Effector memory CD8-positive, alpha-beta T cell (primary cell): ENCODE data around the gene ATP23.

Experiments used
- ATAC-seq: fragments of 150-1000 bp; cut with Tn5 transposase; replicated peaks from 2 replicates; pipeline ENCODE4 v1.10.0; 2021; ENCODE audit warnings: mild to moderate bottlenecking, moderate library complexity
- DNase-seq, 3 experiments: peaks; one replicate each; pipeline ENCODE4 v3.0.0; 2021
- H3K27ac Mint-ChIP-seq, 2 donors: one replicate each; pipeline ENCODE4 v1.8.0; 2022; ENCODE audit warnings: mild to moderate bottlenecking in 2 of 2, mixed read lengths in 2 of 2, moderate library complexity in 2 of 2
- H3K27me3 Mint-ChIP-seq, 2 donors: one replicate each; pipeline ENCODE4 v1.8.0; 2022; ENCODE audit warnings: mixed read lengths in 2 of 2
- H3K36me3 Mint-ChIP-seq: one replicate; pipeline ENCODE4 v1.8.0; 2022; ENCODE audit warnings: mild to moderate bottlenecking, moderate library complexity, mixed read lengths; ENCODE audit not compliant: insufficient read depth
- H3K4me1 Mint-ChIP-seq, 2 donors: one replicate each; pipeline ENCODE4 v1.8.0; 2022; ENCODE audit warnings: low read depth in 2 of 2, mixed read lengths in 2 of 2
- H3K4me3 Mint-ChIP-seq, 2 donors: one replicate each; pipeline ENCODE4 v1.8.0; 2022; ENCODE audit warnings: mild to moderate bottlenecking in 2 of 2, mixed read lengths in 2 of 2, moderate library complexity in 2 of 2
- H3K9me3 Mint-ChIP-seq, 2 donors: one replicate each; pipeline ENCODE4 v1.8.0; 2022; ENCODE audit warnings: mixed read lengths in 2 of 2

ATP23 gene

DNA sequence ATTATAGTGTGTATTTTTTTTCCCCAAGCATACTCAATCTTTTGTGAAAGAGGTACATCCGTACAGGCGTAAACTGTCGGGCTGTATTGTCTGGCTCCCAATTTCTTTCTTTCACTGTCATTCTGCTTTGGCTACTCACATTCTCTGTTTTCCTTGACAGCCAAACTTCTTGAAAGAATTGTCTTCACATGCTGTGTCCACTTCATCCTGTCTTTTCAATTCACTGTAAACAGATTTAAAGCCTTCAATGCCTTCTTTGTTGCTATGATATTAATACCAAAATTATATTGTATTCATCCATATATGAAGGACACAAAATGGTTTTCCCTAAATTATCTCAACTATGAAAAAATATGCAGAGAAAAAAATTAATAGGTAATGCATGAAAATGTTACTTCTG, 6.0 kb upstream of the ATP23 start:
- Mint-ChIP-seq H3K4me1 (peaks cover 11 to 23% of the 10 kb centered on the region in 2 donors), H3K27me3 (no peaks in the 10 kb centered on the region), H3K9me3 (no peaks in the 10 kb centered on the region), H3K36me3 (peaks cover 9% of the 10 kb centered on the region), H3K27ac (peak overlapping the region; percentile 99 to 100), H3K4me3 (peak overlapping the region; percentile 84 to 91)
- DNase-seq: no peak
- ATAC-seq: no peak

DNA sequence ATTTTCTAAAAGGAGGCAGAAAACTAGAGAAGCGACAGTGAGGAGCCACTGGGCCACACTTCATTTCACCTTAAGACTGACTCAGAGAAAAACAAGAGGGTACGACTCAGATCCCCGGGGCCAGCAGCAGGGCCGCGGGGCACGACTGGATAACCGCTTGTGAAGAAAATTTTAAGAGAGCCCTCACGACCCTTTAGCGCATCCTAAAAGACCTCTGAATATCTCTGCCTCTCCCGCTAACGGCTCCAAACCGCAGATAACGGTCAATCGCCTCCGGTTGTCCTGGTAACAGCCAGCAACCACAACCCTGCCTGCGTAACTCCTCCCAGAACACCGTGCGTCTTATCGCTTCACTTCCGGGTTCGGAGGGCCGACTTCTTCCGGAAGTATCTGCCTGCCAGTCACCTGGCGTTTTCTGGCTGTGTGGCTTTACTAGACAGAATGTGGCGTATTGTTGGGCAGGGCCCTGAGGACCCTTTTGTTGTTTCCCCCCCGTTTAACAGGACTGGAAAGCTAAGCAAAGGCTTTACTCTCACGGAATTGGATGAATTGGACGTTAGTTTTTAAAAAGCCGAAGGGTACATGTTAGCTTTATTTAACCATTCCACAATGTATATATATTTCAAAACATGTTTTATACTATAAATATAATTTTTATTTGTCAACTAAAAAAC, 5.4 kb upstream of the ATP23 start:
- no peaks in the 10 kb centered on the region for H3K9me3 Mint-ChIP-seq
- peak overlapping the region; percentile 84 to 91 for H3K4me3 Mint-ChIP-seq
- H3K27me3 Mint-ChIP-seq: no peaks in the 10 kb centered on the region
- peak; percentile 87 to 88 (median 87) for DNase-seq
- peaks cover 18 to 30% of the 10 kb centered on the region in 2 donors for H3K4me1 Mint-ChIP-seq
- peaks cover 12% of the 10 kb centered on the region for H3K36me3 Mint-ChIP-seq
- H3K27ac Mint-ChIP-seq: peak overlapping the region; percentile 99 to 100
- peak; percentile 96 for ATAC-seq

DNA sequence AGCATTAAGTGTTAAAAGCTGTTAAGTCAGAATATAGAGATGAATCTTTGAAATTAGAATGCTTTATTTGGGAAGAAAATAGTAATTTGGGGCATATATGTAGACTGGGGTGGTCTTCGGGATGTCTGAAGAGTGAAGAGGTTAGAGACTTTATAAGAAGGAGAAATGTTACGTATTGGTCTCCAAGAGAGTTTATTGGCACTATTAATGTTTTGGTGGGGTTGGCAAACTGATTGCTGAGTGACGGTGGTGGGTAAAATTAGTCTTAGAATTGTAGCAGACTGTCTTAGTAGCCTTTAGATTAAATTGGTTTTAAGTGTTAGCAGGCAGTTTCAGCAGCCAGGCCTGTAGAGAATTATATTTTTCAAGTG, 4.9 kb upstream of the ATP23 start:
- Mint-ChIP-seq H3K27me3 (no peaks in the 10 kb centered on the region), H3K27ac (peak overlapping the region; percentile 99 to 100)

DNA sequence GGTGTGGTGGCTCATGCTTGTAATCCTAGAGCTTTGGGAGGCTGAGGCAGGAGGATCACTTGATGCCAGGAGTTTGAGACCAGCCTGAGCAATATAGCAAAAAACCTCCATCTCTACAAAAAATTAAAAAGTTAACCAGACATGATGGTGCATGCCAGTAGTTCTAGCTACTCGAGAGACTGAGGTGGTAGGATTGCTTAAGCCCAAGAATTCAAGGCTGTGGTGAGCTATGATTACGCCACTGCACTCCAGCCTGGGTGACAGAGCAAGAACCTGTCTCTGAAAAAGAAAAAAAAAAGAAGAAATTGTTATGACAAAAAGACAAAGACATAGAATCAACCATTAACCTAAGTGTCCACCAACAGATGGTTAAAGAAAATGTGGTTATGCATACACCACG, 2.1 kb upstream of the ATP23 start:
- peak overlapping the region in 1 of 2 donors; percentile 38 for H3K27ac Mint-ChIP-seq
- H3K9me3 Mint-ChIP-seq: no peaks in the 10 kb centered on the region
- ATAC-seq: no peak
- H3K36me3 Mint-ChIP-seq: peaks cover 24% of the 10 kb centered on the region
- H3K4me3 Mint-ChIP-seq: peak overlapping the region in 1 of 2 donors; percentile 4
- H3K27me3 Mint-ChIP-seq: no peaks in the 10 kb centered on the region
- H3K4me1 Mint-ChIP-seq: peaks cover 35 to 52% of the 10 kb centered on the region in 2 donors
- no peak for DNase-seq

More for the DNA sequence above, 4.9 kb upstream of the ATP23 start:
- no peak for ATAC-seq
- no peak for DNase-seq
- Mint-ChIP-seq H3K9me3 (no peaks in the 10 kb centered on the region), H3K4me1 (peaks cover 20 to 32% of the 10 kb centered on the region in 2 donors), H3K36me3 (peaks cover 14% of the 10 kb centered on the region), H3K4me3 (peak overlapping the region; percentile 84 to 91)

DNA sequence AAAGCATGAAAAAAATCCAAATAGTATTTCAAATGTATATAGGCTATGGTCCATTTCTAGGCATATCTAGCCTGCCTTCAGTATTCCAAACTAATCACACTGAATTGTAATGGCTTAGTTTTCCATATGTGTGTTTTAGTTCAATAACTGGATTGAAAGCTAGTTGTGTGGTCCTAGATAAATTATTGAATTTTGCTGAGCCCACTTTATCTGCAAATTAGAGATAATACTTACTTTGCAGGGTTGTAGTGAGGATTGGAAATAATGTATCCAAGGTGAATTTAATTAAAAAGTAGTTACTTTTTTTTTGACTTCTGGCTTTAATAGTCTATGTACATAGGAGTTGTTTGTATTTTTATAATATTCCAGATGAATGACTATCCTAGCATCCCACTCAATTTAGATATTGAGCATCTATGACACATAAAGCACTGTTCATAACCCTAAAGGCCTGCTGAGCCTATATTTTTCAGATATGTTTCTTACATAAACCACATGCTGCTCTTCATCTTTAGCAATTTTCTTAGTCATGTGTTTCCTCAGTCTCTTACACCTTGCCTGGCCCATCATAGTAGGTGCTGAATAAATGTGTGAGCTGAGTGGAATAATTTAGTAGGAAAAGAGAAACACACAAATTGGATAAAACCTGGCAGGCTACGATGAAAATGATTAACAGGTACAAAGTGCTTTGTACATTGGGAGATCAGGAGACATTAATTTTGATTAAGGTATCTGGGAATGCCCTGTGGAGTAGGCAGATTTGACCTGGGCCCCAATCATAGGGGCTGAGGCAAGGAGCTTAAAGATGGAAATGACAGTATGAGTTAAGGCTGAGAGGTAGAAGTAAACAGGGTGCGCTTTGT, 1.1 kb upstream of the ATP23 start:
- DNase-seq (no peak), ATAC-seq (no peak)
- Mint-ChIP-seq H3K27ac (peak overlapping the region; percentile 96 to 98), H3K36me3 (peaks cover 24% of the 10 kb centered on the region), H3K4me1 (peaks cover 33 to 48% of the 10 kb centered on the region in 2 donors), H3K4me3 (peak overlapping the region; percentile 93 to 95), H3K27me3 (no peaks in the 10 kb centered on the region), H3K9me3 (no peaks in the 10 kb centered on the region)

DNA sequence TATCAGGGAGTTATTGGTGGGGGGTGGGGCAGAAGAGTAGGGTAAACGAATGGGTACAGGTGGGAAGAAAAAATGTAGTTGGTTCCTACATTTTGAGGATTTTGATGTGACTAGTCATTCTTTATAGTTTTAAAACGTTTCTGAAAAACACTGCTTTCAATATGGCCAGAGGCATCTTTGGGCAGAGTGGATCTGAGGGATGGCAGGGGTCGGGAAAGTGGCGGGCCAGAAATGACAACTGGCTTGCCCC, 527 bp upstream of the ATP23 start:
- ATAC-seq (no peak), DNase-seq (no peak)
- peaks cover 29 to 42% of the 10 kb centered on the region in 2 donors for H3K4me1 Mint-ChIP-seq
- peak overlapping the region; percentile 96 to 98 for H3K27ac Mint-ChIP-seq
- peaks cover 22% of the 10 kb centered on the region for H3K36me3 Mint-ChIP-seq
- no peaks in the 10 kb centered on the region for H3K9me3 Mint-ChIP-seq
- no peaks in the 10 kb centered on the region for H3K27me3 Mint-ChIP-seq
- peak overlapping the region; percentile 93 to 95 for H3K4me3 Mint-ChIP-seq

DNA sequence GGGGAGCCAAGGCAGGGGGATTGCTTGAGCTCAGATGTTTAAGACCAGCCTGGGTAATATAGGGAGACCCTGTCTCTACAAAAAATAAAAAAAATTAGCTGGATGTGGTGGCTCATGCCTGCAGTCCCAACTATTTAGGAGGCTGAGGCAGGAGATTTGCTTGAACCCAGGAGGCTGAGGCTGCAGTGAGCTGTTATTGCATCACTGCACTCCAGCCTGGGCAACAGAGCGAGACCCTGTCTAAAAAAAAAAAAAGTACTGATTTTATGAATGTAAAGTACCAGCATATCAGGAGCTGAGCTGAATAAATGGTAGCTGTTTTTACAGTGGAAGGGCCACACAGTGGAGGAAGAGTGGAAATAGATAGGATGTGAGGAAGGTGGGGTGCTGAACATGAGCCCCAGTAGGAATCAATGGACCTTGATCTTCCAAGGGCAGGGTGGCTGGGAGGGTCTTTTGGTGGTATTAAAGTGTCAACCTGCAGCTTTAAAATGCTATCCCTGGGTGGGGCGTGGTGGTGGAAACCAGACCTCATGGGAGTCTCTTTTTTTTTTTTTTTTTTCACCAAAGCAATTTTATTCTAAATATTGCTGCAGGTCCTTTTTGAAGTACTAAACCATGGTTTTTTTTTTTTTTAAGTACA, 2.2 kb downstream of the ATP23 start:
- no peaks in the 10 kb centered on the region for H3K27me3 Mint-ChIP-seq
- H3K9me3 Mint-ChIP-seq: no peaks in the 10 kb centered on the region
- DNase-seq (no peak), ATAC-seq (no peak)
- H3K4me1 Mint-ChIP-seq: peaks cover 24 to 34% of the 10 kb centered on the region in 2 donors
- peaks cover 18% of the 10 kb centered on the region for H3K36me3 Mint-ChIP-seq
- no peak overlapping the region for H3K4me3 Mint-ChIP-seq
- peak overlapping the region in 1 of 2 donors; percentile 51 for H3K27ac Mint-ChIP-seq

DNA sequence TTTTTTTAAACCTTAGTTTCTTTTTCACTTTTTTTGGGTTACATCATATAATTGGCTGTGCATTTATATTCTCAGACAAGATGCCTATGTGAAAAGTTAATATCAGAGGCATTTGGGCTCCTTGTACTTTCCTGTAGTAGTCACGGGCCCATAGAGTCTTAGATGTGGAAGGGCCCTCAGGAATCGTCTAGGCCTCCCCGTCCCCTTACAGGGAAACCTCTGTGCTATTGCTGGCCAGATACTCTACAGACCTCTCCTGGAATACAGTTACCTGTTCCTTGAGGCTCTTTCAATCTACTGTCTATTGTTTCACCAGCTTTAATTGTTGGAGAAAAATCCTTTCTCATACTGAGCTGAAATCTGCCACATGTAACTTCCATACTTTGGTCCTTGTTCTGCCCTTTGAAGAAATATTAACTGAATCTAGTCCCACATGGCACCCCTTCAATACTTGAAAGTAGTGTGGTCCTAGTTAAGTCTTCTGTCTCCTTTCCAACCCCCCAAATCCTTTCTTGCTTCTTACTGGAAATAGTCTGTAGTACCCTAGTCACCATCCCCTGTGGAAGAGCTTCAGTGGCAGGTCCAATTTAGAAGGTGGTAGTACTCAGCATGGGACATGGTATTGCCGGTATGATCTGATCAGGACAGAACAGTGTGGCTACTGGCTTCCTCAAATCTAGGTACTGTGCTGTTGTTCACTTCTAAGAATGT, 3.1 kb downstream of the ATP23 start:
- Mint-ChIP-seq H3K4me3 (no peak overlapping the region), H3K27me3 (no peaks in the 10 kb centered on the region), H3K4me1 (peaks cover 24 to 34% of the 10 kb centered on the region in 2 donors), H3K36me3 (peaks cover 18% of the 10 kb centered on the region), H3K27ac (no peak overlapping the region), H3K9me3 (no peaks in the 10 kb centered on the region)
- no peak for ATAC-seq
- no peak for DNase-seq

DNA sequence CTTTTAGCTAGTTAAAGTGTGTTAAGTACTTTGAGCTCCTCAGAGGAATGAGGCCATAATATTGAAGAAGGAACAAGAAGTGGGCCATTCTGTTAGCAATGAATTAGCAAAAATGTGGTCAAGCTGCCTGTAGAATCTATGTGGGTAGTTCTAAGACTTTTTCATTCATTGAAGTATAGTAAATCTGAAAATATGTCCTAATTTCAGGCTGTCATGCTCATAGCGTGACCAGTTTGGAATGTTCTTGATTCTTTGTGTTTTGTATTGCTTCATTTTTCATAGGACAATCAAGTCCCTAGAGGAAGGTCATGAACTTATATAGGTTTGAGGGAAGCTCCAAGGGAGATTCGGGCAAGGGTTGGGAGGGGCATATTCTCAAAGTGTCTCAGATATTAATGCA, 11.4 kb downstream of the ATP23 start:
- H3K4me1 Mint-ChIP-seq: no peaks in the 10 kb centered on the region
- DNase-seq (no peak), ATAC-seq (no peak)
- H3K9me3 Mint-ChIP-seq: no peaks in the 10 kb centered on the region
- no peaks in the 10 kb centered on the region for H3K27me3 Mint-ChIP-seq
- peaks cover 22% of the 10 kb centered on the region for H3K36me3 Mint-ChIP-seq
- no peak overlapping the region for H3K27ac Mint-ChIP-seq
- H3K4me3 Mint-ChIP-seq: no peak overlapping the region

DNA sequence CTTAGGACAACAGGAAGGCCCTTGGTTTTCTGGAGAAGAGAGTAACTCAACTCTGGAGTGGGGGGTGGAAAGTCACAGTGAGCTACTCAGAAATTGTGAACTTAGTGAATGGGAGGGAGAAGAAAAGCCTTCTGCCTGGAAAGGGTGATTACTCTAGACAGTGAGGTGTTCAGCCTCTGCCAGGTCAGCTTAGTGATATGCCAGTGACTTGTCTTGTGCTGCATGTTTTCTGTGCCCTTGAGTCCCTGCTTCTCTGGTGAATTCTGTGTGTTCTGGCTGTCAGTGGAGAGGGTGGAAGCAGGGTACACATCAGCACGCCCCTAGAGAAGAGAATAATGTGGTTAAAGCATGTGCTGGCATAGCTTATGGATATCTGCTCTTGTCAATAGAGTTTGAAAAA, 13.4 kb downstream of the ATP23 start:
- H3K4me1 Mint-ChIP-seq: no peaks in the 10 kb centered on the region
- no peaks in the 10 kb centered on the region for H3K27me3 Mint-ChIP-seq
- peaks cover 6 to 15% of the 10 kb centered on the region in 2 donors for H3K9me3 Mint-ChIP-seq
- H3K36me3 Mint-ChIP-seq: peaks cover 25% of the 10 kb centered on the region
- ATAC-seq (no peak), DNase-seq (no peak)
- no peak overlapping the region for H3K4me3 Mint-ChIP-seq
- no peak overlapping the region for H3K27ac Mint-ChIP-seq

DNA sequence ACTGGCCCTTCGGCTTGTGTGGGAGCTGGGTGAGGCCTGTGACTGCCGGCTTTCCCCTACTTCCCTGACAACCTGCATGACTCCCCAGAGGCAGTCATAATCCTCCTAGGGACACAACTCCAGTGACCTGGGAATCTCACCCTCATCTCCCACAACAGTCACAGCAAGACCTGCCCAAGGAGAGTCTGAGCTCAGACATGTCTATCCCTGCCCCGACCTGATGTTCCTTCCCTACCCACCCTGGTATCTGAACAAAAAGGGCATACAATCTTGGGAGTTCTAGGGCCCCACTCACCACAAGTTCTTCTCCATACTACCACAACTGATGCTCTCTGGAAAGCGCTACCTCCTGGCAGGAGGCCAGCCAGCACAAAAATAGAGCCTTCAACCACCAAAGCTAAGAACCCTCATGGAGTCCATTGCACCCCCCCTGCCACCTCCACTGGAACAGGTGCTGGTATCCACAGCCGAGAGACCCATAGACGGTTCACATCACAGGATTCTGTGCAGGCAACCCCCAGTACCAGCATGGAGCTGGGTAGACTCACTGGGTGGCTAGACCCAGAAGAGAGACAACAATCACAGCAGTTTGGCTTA, 16.8 kb downstream of the ATP23 start:
- Mint-ChIP-seq H3K4me1 (no peaks in the 10 kb centered on the region), H3K36me3 (peaks cover 19% of the 10 kb centered on the region), H3K27me3 (no peaks in the 10 kb centered on the region), H3K27ac (no peak overlapping the region), H3K4me3 (no peak overlapping the region), H3K9me3 (peaks cover 10 to 37% of the 10 kb centered on the region in 2 donors)
- DNase-seq (no peak), ATAC-seq (no peak)

DNA sequence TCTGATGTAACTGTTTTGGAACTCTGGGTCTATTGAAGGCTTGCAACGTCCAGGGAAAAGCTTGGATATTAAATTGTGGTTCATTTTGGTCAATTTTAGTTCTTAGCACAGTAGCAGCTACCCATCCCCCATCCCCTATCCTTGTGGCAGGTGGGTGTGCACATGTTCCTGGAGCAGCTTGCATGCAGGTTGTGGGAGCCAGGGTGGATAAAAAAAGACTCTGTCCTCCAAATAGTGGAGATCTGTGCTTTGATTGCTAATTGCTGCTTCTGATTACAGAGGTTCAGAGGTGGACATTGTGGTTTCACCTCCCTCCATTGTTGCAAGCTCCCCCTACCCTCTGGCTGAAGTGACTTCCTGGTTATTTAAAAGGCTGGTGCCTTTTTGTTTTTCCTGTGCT, 23.1 kb downstream of the ATP23 start:
- H3K9me3 Mint-ChIP-seq: peaks cover 8 to 38% of the 10 kb centered on the region in 2 donors
- H3K27me3 Mint-ChIP-seq: no peaks in the 10 kb centered on the region
- DNase-seq (no peak), ATAC-seq (no peak)
- no peaks in the 10 kb centered on the region for H3K4me1 Mint-ChIP-seq
- no peak overlapping the region for H3K4me3 Mint-ChIP-seq
- H3K36me3 Mint-ChIP-seq: no peaks in the 10 kb centered on the region
- no peak overlapping the region for H3K27ac Mint-ChIP-seq

DNA sequence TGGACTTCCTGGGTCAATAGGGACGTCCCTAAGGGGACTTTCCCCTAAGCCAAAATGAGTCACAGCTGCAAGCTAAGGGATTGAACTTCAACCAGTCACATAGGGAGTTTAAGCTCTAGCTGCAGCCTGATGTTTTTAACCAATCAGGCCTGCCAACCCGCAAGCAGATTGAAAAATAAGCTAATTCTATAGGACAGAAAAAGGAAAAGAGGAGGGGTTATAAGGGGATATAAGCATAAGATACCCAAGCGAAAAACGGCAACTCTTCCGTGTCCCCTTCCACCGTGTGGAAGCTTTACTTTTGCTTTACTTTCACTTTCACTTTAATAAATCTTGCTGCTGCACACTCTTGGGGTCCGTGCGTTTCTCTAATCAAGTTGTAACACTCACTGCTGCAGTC, 24.4 kb downstream of the ATP23 start:
- H3K4me3 Mint-ChIP-seq: no peak overlapping the region

More for the DNA sequence above, 24.4 kb downstream of the ATP23 start:
- ATAC-seq (no peak), DNase-seq (no peak)
- Mint-ChIP-seq H3K27ac (no peak overlapping the region), H3K9me3 (peaks cover 10 to 34% of the 10 kb centered on the region in 2 donors), H3K27me3 (no peaks in the 10 kb centered on the region), H3K36me3 (no peaks in the 10 kb centered on the region), H3K4me1 (no peaks in the 10 kb centered on the region)
